ENCODE measurements around the gene ZFYVE9.
"Not testable (repeated sequence)": the region's sequence is repeated elsewhere in the genome, so short reads cannot be mapped to it uniquely, and the experiment has no call there.

ZFYVE9 gene

GRCh38 chr1:52152572-52152971 lies 10.7 kb downstream of the ZFYVE9 start:
- no peak for DNase-seq

GRCh38 chr1:52153010-52153409 lies 11.1 kb downstream of the ZFYVE9 start:
- no peak for DNase-seq

DNA sequence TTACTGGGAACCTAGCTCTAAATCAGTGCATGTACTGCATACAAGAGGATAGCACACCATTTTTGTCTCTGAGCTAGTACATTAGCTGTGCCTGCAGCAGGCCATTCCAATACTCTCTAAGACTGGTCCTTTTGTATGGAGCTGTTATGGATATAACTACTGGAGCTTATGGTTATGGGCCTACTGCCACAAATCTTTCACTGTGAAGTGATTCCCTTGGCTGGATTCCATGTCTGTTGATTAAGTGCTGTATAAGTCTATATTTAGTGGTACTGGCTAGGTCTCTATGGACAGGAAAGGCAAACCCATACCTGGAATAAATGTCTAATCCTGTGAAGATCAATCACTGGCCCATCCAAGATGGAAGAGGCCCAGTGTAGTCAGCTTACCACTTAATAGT lies 12.0 kb downstream of the ZFYVE9 start:
- DNase-seq: no peak

DNA sequence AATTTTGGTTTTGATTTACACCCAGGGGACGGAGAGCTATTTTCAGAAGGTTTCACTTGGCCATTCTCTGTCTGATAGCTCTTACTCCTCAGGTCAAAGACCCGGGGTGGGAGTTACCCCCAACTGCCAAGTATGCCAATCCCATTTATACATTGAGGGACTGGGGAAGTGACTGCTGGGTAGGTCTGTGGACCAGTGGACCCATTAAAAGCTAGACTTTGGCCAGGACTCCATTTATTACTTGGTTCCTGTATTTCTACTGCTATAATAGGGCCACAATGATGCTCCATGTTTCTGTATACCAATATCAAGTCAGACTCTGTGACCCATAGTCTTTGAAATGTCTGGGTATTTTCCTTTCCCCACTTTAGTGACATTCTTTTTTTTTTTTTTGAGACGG lies 14.6 kb downstream of the ZFYVE9 start:
- no peak for DNase-seq

DNA sequence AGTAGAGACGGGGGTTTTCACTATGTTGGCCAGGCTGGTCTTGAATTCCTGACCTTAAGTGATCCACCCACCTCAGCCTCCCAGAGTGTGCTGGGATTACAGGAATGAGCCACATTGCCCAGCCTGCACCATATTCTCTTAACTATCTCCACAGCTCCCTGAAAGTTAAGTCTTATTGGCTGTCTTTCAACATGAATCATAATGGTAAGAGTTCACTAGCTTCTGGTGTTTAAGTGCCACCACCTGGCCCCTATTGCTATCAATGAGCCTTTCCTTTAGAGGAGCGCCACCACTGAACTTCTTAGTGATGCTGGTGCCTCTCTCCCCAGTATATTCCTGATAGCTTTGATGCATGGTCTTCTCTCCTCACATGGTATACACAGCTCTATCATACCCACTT lies 15.7 kb downstream of the ZFYVE9 start:
- no peak for DNase-seq

DNA sequence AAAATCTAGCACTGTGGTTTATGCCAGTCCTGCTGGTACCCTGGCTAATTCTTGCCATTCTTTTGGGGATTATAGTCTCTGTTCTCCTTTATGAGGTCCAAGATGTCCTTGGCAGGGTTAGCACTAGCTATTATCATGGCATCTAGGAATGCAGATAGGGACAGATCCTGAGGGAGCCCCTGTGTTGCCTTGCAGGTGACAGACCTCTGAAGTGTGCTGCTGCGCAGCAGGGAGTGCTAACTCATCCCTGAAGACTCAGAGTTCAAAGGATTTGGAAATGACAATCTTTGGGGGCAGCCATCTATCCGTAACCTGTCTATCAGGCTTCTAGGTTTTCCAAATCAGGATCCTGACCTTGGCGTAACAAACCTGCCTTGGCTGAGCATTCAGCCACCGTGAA lies 16.3 kb downstream of the ZFYVE9 start:
- DNase-seq: no peak

DNA sequence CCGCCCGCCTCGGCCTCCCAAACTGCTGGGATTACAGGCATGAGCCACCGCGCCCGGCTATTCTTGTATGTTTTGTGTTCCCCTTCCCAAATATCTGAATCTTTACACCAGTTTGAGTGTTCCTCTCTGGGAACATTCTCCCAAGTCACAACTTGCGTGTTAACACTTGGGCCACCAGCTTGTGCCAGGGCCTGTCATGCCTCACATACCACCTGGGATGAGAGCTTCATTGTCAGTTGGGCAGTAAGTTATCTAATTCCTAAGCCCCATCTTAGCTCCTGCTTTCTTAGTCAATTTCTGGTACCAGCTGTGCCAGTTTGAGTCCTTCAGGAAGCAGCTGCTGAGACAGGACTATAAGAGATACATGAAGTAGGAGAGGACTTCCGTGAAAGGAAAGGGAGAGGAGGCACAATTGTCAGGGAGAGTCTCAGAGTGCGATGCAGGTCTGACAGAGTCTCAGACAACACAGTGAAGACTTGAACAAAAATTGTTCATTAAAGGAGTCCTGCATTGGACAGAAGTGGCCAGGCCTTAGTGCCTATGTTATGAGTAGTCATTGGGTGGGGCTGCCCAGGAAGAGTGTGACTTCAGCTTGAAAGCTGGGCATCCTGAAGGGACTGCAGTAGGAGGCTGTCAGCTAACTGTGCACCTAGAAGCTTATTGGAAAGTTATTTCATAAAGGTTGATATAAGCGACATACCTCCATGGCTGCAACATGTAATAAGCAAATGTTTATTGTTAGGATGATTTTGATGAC lies 17.3 kb downstream of the ZFYVE9 start:
- no peak for DNase-seq

DNA sequence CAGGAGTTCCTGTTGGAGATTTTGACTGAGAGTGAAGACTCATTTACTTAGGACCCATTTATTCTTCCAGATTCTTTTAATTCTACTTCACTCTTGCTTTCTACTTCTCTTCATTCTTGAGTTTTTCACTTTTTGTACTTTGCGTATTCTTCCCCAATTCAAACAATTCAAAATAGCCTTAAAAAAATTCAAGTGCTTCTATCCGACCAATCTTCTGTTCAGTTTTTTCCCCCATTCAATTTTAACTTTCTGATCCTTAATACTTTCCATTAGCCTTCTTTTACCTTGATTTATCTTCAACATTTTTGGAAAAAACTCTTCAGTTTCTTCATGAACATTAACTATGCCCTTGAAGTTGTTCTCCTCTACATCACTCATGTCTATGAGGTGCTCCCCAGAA lies 21.1 kb downstream of the ZFYVE9 start:
- DNase-seq: no peak

- DNase-seq: no peak
Measured at GRCh38 chr1:52164604-52165003, 22.7 kb downstream of the ZFYVE9 start.

- no peak for DNase-seq
Measured at GRCh38 chr1:52166996-52167753, 25.3 kb downstream of the ZFYVE9 start.

DNA sequence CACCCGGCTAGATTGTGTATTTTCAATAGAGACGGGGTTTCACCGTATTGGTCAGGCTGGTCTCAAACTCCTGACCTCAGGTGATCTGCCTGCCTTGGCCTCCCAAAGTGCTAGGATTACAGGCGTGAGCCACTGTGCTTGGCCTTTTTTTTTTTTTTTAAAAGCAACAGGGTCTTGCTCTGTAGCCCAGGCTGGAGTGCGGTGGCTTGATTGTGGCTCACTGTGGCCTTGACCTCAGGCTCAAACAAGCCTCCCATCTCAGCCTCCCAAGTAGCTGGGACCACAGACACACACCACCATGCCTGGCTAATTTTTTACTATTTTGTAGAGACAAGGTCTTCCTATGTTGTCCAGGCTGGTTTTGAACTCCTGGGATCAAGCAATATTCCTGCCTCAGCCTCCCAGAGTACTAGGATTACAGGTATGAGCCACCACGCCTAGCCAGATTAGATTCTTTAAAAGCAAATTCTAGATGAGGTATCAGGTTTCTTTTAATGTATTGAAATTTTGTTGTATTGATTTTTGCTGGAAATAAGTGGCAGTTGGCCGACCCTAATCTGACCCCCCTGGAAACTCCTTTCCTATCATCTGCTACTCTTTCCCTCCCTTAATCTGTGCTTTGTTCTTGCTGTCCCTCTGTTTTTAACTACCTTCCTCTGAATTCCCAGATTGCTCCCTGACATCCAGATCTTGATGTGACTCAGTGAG lies 26.6 kb downstream of the ZFYVE9 start:
- no peak for DNase-seq

- DNase-seq: not testable (repeated sequence)
Measured at GRCh38 chr1:52171149-52171548, 29.3 kb downstream of the ZFYVE9 start.

DNA sequence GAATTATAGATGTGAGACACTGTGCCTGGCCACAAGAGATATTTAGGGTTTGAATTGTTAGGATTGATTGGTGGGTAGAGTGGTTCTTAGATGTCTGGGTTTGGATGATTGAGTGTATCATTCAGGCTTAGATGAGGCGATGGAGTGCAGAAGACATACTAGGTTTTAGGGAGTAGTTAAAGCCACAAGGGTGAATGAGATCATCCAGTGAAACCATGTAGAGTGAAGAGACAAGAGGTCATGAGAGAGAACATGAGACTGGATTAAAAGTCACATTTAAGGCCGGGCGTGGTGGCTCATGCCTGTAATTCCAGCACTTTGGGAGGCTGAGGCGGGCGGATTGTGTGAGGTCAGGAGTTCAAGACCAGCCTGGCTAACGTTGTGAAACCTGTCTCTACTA lies 37.2 kb downstream of the ZFYVE9 start:
- no peak for DNase-seq

DNA sequence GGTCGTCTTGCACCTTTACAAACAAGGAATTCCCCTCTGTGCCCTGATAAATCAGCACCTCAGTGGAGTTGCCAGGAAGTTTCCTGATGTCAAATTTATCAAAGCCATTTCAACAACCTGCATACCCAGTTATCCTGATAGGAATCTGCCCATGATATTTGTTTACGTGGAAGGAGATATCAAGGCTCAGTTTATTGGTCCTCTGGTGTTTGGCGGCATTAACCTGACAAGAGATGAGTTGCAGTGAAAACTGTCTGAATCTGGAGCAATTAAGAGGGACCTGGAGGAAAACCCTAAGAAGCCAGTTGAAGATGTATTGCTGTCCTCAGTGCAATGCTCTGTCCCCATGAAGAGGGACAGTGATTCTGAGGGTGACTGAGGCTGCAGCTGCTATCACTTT lies 38.3 kb downstream of the ZFYVE9 start:
- no peak for DNase-seq

- DNase-seq: not testable (repeated sequence)
Measured at GRCh38 chr1:52181759-52182158, 39.9 kb downstream of the ZFYVE9 start.

- not testable (repeated sequence) for DNase-seq
Measured at GRCh38 chr1:52182328-52182727, 40.4 kb downstream of the ZFYVE9 start.

DNA sequence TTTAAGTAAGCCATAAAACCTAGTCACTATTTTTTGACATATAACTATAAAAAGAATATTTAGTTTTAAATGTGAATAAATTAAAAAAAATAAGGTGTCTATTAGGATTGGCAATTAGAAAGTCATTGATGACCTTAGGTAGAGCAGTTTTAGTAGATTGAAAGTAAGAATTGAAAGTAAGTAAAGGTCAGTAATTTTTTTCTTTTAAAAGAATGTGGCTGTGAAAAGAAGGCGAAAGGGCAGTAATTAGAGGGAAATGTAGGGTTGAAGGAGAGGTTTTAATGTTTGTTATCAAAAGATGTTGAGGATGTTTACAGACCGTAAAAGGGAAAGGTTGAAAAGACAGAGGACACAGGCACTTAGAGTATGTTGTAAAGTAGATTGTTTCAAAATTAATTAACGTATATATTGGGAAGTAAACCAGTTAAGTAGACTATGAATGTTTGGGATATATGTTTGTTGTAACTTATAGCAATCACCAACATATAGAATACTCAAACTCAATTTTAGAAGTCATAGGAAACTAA lies 41.0 kb downstream of the ZFYVE9 start:
- no peak for DNase-seq

DNA sequence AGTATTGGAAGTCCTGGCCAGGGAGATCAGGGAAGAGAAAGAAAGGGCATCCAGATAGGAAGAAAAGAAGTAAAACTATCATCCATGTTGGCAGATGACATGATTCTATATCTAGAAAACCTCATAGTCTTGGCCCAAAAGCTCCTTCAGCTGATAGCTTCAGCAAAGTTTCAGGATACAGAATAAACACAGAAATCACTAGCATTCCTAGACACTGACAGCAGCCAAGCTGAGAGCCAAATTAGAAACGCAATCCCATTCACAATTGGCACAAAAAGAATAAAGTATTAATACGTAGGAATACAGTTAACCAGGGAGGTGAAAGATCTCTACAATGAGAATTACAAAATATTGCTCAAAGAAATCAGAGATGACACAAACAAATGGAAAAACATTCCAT lies 44.6 kb downstream of the ZFYVE9 start:
- DNase-seq: no peak

DNA sequence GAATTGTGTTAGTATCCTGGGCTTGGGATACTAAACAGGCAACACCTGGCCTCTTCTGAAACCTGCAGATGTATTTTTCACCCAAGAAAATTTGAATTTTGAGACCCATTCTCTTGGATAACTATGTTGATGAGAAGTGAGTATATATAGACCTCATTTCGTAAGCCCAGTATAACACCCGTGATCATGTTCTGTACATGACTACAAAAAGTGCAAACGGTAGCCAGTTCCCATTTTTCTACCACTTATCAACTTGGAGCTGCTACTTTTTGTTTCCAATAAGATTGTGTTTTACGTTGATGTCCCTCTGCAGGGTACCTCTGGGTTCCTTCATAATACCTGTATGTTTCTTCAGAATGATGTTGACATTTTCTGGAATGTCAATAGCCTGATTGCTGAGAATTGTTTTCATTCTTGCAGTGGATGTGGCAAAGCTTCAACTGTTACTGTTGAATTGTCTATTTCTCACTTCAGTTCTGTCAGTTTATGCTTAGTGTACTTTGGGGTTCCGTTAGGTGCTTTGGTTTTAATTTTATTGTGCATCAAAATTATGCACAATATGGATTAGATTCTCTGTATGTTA lies 48.1 kb downstream of the ZFYVE9 start:
- no peak for DNase-seq

DNA sequence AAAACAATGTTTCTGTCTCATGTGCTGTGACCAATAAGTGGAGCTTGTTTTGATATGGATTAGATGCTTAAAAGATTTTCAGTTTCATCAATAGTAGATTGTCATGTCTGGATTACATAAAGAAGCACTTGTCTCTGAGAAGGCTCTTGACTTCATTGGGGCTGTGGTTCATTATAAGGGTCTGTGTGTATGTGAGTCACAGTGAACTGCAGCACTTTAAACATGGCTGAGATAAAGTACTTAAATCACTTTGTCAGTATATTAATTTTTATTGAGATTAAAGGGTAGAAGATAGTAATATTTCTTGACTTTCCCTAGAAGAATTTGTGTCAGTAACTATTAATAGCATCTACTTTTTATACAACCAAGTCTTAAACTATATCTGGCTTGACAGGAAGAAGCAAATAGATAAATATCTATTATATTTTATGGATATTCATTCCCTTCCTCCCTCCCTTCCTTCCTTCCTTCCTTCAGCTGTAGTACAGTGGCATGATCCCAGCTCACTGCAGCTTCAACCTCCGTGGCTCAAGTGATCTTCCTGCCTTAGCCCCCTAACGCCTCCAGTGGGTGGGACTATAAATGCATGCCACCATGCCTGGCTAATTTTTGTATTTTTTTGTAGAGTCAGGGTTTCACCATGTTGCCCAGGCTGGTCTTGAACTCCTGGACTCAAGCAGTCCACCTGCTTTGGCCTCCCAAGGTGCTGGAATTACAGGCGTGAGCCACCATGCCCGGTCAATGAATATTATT lies 48.8 kb downstream of the ZFYVE9 start:
- no peak for DNase-seq

DNA sequence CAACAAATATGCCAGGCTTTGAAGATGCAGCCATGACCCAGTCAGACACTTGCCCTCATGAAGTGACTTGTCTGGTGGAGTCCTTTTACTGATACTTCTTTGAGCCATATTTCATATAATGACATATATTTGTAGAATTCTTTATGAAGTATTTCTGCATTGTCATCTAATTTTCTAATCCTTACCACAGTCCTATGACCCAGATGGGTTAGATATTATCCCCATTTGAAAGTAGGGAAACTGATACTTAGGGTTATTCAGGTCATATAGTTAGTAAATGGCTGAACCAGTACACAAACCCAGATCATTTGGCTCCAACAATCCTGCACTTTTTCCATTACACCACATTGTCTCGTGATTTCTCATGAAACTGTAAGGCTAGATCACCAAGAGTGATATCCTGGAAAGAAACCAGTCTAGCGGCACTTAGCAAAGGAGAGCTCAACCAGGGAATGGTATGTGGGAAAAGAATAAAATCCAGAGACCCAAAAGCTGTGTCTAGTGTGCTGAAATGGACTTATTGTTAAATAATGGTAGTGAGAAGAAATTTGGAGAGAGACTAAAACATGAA lies 49.6 kb downstream of the ZFYVE9 start:
- no peak for DNase-seq

- no peak for DNase-seq
Measured at GRCh38 chr1:52192024-52192423, 50.1 kb downstream of the ZFYVE9 start.

All from activated effector memory CD4-positive, alpha-beta T cell treated with Interleukin-2 at 50 U/mL for 16 hours (primary cell).